GM10266 (cell line): ENCODE measurements around the gene RPL7A.
"Not testable (repeated sequence)": the region's sequence is repeated elsewhere in the genome, so short reads cannot be mapped to it uniquely, and the experiment has no call there.

Source experiments
- DNase-seq: peaks from one replicate; pipeline ENCODE4 v3.0.0; 2012; ENCODE audit errors: extremely low spot score
- CTCF ChIP-seq: IDR thresholded peaks from 2 replicates; pipeline ENCODE4 v1.5.1; 2012; ENCODE audit warnings: mild to moderate bottlenecking, low read depth; ENCODE audit not compliant: control insufficient read depth, insufficient read depth; ENCODE audit errors: missing control alignments

RPL7A gene

GRCh38 chr9:133306242-133307204 lies 41.5 kb upstream of the RPL7A start:
- no peak for TF ChIP-seq CTCF
- DNase-seq, result no peak

GRCh38 chr9:133307301-133307700 lies 40.7 kb upstream of the RPL7A start:
- no peak for TF ChIP-seq CTCF
- no peak for DNase-seq

- TF ChIP-seq CTCF, result no peak
- no peak for DNase-seq
Measured at GRCh38 chr9:133309608-133310007, 38.4 kb upstream of the RPL7A start.

- no peak for DNase-seq
- no peak for TF ChIP-seq CTCF
Measured at GRCh38 chr9:133315997-133316396, 32.0 kb upstream of the RPL7A start.

- not testable (repeated sequence) for DNase-seq
Measured at GRCh38 chr9:133317551-133317950, 30.5 kb upstream of the RPL7A start.

- TF ChIP-seq CTCF, result no peak
- no peak for DNase-seq
Measured at GRCh38 chr9:133320421-133320881, 27.6 kb upstream of the RPL7A start.

GRCh38 chr9:133321411-133321935 lies 26.5 kb upstream of the RPL7A start:
- no peak for DNase-seq
- no peak for TF ChIP-seq CTCF

GRCh38 chr9:133322701-133323100 lies 25.3 kb upstream of the RPL7A start:
- DNase-seq, result no peak
- no peak for TF ChIP-seq CTCF
